ENCODE data around the gene PSMD10.

PSMD10 gene, protein sequence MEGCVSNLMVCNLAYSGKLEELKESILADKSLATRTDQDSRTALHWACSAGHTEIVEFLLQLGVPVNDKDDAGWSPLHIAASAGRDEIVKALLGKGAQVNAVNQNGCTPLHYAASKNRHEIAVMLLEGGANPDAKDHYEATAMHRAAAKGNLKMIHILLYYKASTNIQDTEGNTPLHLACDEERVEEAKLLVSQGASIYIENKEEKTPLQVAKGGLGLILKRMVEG

DNA sequence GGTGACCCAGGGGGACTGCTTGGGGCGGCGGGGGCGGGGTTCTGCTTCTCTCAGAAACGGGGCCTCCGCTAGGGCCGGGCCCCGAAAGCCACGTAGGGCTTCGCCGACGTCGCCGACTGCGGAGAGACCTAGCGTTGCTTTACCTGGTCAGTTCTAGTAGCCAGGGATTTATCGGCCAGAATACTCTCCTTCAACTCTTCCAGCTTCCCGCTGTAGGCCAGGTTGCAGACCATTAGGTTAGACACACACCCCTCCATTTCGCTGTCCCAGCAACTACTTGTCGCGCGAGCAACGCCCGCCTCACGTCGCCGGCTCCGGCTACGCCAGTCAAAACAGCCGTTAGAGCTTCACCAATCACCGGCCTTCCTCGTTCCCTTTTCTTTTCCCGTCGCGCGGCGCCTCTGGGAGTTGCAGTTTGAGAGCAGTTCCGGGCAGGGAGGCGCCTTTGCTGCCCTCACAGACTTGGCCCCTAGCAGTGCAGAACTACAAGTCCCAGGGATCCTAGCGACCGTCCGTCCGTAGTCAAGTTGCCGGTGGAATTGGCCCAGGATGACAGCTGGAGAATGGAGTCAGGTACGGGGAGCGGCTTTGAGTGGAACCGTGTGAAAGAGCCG is at the start of gene PSMD10, which contains the start of gene ATG4A:
PSMD10 (minus strand) TSS at position 279 of the 614 bp plus-strand sequence; CDS start at position 257, 22 bp downstream.
ATG4A (plus strand) TSS at position 515 of the 614 bp plus-strand sequence; CDS start at position 564, 49 bp downstream.
- DNase-seq (ENCODE audit: low spot score in 2 of 2): peak; percentile 97
- Histone ChIP-seq H3K4me3 (peak within 1 kb of the TSS; percentile 69), H3K4me1 (peaks cover 8% of the 10 kb centered on the region), H3K9me3 (no peaks in the 10 kb centered on the region), H3K36me3 (replicated peaks) (peaks cover 19% of the 10 kb centered on the region), H3K27me3 (ENCODE audit: low read depth) (no peaks in the 10 kb centered on the region)
- in situ Hi-C loops (cut with MboI; ENCODE audit: low sequenced_read_pairs): no loop called here

DNA sequence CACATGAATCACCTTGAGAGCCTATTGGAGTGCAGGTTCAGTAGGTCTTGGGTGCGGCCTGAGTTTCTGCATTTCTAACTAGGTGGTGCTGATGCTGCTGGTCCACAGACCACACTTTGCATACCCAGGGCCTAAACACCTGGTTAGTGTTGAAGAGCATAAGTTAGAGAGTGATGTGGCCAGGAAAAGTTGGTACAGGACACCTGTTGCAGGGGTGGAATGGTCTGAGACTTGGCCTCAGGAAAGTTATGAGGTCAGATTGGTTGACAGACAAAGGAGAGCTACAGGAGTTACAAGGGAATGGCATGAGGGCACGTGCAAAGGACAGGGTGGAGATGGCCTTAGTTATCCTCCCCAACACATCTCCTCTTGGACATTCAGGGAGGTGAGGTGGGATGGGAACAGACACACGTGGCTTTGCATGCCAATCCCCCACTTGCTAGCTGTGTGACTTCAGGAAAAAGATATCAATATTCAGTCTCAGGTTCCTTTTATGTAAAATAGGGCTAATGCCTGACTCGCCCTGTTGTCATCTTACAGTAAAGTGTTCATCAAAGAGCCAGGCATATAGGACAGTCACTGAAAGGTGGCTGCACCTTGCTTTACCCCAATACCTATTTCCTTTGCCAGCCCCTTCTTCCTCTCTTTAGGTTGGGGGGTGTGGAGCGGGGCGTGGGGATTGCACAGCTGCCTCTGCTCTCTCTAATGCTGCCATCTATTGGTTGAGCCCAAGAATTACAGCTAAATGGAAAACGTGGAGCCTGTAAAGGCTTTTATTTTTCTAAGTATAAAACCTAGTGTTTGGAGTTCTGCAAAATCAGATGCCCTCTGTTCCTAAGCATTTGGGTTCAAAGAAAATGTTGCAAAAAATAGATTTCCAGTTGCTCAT is 47.7 kb upstream of the PSMD10 start:
- in situ Hi-C loops (cut with MboI; ENCODE audit: low sequenced_read_pairs): no loop called here
- Histone ChIP-seq H3K4me3 (no peak overlapping the region), H3K27me3 (ENCODE audit: low read depth) (no peaks in the 10 kb centered on the region), H3K4me1 (no peaks in the 10 kb centered on the region), H3K9me3 (no peaks in the 10 kb centered on the region), H3K36me3 (replicated peaks) (no peaks in the 10 kb centered on the region)
- DNase-seq (ENCODE audit: low spot score in 2 of 2): peak in 1 of 2 experiments; percentile 48

DNA sequence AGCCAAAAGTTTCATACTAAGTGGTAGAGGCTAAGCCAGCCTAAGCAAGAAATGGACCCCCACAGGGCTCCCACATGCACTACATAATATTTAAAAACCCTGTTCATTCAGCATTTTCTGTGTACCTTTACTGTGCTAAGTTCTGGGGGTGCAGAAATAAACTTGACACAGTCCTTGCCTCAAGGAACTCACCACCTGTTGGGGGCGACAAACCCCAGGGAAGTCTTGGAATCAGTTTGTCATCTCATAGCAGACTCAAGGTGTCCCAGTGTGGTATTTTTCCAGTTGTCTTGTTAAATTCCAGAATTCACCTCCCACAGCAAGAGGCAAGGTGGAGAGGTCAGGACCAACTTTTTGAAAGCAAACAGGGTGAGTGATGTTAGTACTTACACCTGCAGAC is 43.4 kb upstream of the PSMD10 start:
- Histone ChIP-seq H3K36me3 (replicated peaks) (no peaks in the 10 kb centered on the region), H3K9me3 (no peaks in the 10 kb centered on the region), H3K4me1 (peaks cover 2% of the 10 kb centered on the region; the same call in 1 of the 2 replicates), H3K4me3 (no peak overlapping the region), H3K27me3 (ENCODE audit: low read depth) (no peaks in the 10 kb centered on the region)
- DNase-seq (ENCODE audit: low spot score in 2 of 2): peak in 1 of 2 experiments; percentile 29
- in situ Hi-C loops (cut with MboI; ENCODE audit: low sequenced_read_pairs): no loop called here

DNA sequence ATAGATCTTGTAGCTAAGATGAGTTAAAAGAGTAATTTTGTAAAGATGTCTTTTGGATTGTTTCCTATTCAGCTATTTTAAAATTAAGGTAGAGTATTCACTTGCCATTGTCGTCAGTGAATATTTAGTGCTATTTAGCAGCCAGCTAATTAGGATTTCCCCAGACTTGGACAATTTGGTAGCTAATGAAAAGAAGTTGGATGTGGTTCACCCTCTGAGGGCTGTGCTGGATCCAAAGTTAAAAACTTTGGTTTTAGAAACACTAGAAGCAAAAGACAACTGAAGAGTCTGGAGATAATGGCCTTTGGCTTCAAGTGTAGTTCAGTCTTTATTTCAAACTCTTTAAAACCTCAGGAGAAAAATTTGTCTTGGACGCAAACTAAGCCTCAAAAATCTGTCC is 41.5 kb upstream of the PSMD10 start:
- DNase-seq (ENCODE audit: low spot score in 2 of 2): no peak
- Histone ChIP-seq H3K4me3 (no peak overlapping the region), H3K36me3 (replicated peaks) (no peaks in the 10 kb centered on the region), H3K9me3 (no peaks in the 10 kb centered on the region), H3K4me1 (peaks cover 2% of the 10 kb centered on the region; the same call in 1 of the 2 replicates), H3K27me3 (ENCODE audit: low read depth) (no peaks in the 10 kb centered on the region)
- in situ Hi-C loops (cut with MboI; ENCODE audit: low sequenced_read_pairs): no loop called here

DNA sequence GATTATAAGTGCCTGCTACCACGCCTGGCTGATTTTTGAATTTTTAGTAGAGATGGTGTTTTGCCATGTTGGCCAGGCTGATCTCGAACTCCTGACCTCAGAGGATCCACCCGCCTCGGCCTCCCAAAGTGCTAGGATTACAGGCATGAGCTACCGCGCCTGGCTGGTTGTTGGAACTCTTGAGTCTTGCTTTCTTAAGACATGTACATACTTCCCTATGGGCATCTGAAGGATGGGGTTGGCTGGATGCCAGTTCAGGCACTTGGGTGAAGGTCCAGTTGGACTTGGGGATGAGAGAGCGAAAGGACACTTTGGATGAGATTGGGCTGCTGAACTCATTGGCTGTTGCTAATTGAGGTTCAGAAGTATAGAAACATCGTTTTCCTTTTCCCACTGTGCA is 40.7 kb upstream of the PSMD10 start:
- in situ Hi-C loops (cut with MboI; ENCODE audit: low sequenced_read_pairs): no loop called here
- H3K27me3 ChIP-seq (ENCODE audit: low read depth): no peaks in the 10 kb centered on the region

DNA sequence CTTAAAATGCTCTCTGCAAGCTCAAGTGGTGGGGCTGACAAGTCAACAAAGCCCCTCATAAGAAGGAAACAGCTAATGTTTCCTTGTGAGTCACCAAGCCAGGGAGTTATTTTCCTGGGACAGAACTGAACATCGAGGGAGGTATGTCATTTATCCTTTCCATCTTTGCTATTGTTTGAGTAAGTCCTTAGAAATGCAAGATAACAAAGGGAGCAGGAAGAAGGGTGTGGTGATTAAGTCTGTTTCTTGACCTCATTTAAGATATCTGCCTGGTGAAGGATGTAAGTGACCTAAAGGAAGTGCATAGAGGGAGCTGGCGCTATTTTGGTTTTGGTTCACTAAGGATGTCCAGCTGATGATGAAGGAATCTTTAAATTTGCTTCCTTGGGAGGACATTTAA is 40.1 kb upstream of the PSMD10 start:
- no peaks in the 10 kb centered on the region for H3K36me3 ChIP-seq (replicated peaks)
- no peaks in the 10 kb centered on the region for H3K27me3 ChIP-seq (ENCODE audit: low read depth)
- no peaks in the 10 kb centered on the region for H3K9me3 ChIP-seq
- no peak for DNase-seq (ENCODE audit: low spot score in 2 of 2)
- H3K4me3 ChIP-seq: no peak overlapping the region
- H3K4me1 ChIP-seq: peaks cover 2% of the 10 kb centered on the region; the same call in 1 of the 2 replicates
- in situ Hi-C loops (cut with MboI; ENCODE audit: low sequenced_read_pairs): no loop called here

More for the DNA sequence above, 40.7 kb upstream of the PSMD10 start:
- Histone ChIP-seq H3K4me3 (no peak overlapping the region), H3K36me3 (replicated peaks) (no peaks in the 10 kb centered on the region), H3K9me3 (no peaks in the 10 kb centered on the region), H3K4me1 (peaks cover 2% of the 10 kb centered on the region; the same call in 1 of the 2 replicates)
- DNase-seq (ENCODE audit: low spot score in 2 of 2): no peak

DNA sequence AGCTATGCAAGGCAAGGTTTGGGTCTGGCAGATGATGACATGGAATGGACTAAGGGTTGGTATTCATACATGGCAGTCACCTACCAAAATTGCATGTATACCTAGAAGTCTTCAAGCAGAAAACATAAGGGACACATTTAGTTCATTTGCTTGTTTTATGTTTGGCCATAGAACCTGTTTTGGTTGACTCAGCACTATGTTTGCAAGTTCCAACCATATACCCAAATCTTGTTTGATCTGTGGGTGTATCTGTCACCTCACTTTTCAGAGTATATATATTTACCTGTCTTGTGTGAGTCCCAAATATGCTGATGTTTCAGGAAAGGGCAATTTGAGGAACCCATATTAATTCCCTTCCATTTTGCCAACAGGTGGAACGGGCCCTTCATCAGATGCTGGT is 39.5 kb upstream of the PSMD10 start:
- no peak overlapping the region for H3K4me3 ChIP-seq
- H3K27me3 ChIP-seq (ENCODE audit: low read depth): no peaks in the 10 kb centered on the region
- in situ Hi-C loops (cut with MboI; ENCODE audit: low sequenced_read_pairs): no loop called here
- no peaks in the 10 kb centered on the region for H3K9me3 ChIP-seq
- peaks cover 2% of the 10 kb centered on the region; the same call in 1 of the 2 replicates for H3K4me1 ChIP-seq
- H3K36me3 ChIP-seq (replicated peaks): no peaks in the 10 kb centered on the region
- no peak for DNase-seq (ENCODE audit: low spot score in 2 of 2)

DNA sequence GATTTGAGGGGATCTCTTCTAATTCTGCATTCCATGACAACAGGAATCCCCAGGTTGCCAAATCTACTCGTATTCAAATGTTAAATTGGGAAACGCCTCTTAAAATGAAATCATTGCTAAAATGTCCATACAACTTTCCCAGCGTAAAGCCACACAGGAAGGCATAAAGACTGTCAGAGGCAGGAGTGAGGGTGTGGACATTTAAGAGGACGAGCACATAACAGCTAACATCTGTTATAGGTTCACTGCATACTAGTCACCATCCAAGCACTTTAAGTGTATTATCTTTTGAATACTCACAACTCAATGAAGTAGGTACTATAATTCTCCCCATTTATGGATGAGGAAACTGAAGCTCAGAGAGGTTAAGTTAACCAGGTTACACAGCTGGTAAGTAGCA is 35.8 kb upstream of the PSMD10 start:
- in situ Hi-C loops (cut with MboI; ENCODE audit: low sequenced_read_pairs): no loop called here
- no peak for DNase-seq (ENCODE audit: low spot score in 2 of 2)
- H3K4me1 ChIP-seq: peaks cover 16% of the 10 kb centered on the region
- H3K36me3 ChIP-seq (replicated peaks): no peaks in the 10 kb centered on the region
- H3K9me3 ChIP-seq: no peaks in the 10 kb centered on the region
- H3K27me3 ChIP-seq (ENCODE audit: low read depth): no peaks in the 10 kb centered on the region
- no peak overlapping the region for H3K4me3 ChIP-seq

DNA sequence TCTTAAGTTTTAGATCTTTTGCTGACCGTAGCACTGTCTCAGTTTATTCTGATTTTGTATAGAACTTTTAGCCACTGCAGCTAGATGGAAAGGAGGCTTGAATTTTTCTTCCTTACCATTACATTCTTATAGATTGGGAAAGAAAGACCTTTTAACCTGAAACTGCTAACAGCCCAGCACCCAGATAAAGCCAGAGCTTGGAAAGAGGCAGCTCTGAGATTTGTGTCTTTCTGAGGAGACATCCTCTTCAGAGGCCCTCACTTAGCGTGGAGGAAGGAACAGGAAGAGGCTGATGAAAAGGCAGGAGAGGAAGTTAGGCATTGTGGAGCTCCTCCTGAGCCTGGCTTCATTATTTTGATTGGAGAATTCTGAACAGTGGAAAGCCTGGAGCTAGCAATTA is 35.3 kb upstream of the PSMD10 start:
- DNase-seq (ENCODE audit: low spot score in 2 of 2): no peak
- no peak overlapping the region for H3K4me3 ChIP-seq
- no peaks in the 10 kb centered on the region for H3K9me3 ChIP-seq
- H3K27me3 ChIP-seq (ENCODE audit: low read depth): no peaks in the 10 kb centered on the region
- H3K4me1 ChIP-seq: peaks cover 17% of the 10 kb centered on the region
- in situ Hi-C loops (cut with MboI; ENCODE audit: low sequenced_read_pairs): no loop called here
- H3K36me3 ChIP-seq (replicated peaks): no peaks in the 10 kb centered on the region

DNA sequence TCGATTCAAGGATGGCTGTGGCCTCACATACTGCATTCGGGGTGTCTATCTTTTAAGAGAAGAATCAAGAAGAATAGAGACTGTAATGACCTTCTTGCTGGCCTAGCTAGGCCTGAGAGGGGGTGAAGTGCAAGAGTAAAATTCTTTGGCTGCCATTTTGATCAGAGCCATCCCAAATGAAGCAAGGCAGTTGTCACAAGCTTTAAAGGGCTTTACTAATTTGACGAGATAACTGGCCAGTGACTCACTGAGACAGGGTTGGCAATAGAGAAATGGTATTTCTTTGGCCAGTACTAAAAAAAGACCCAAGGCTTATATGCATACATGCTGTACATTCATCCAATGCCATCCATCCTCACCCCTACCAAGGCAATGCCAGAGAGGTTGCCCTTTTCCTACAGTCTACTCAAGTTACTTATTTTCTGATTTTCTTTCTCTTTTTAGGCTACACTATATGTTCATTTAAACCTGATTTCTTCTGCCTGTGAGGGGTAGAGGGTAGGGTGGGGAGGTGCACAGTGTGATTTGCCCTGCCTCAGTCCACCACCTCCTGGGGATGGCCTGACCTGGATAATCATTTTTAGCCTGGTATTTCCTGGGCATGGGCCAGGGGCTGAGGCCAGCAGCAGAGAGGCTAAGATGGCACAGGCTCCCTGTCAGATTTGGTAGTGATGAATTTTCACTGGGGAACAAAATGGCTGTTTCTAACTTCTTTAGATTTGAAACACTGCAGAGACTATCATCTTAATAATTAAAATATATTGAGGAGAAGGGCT is 32.4 kb upstream of the PSMD10 start:
- DNase-seq (ENCODE audit: low spot score in 2 of 2): no peak
- H3K4me3 ChIP-seq: no peak overlapping the region
- no peaks in the 10 kb centered on the region for H3K9me3 ChIP-seq
- no peaks in the 10 kb centered on the region for H3K36me3 ChIP-seq (replicated peaks)
- H3K27me3 ChIP-seq (ENCODE audit: low read depth): no peaks in the 10 kb centered on the region
- in situ Hi-C loops (cut with MboI; ENCODE audit: low sequenced_read_pairs): no loop called here
- H3K4me1 ChIP-seq: peaks cover 15% of the 10 kb centered on the region

DNA sequence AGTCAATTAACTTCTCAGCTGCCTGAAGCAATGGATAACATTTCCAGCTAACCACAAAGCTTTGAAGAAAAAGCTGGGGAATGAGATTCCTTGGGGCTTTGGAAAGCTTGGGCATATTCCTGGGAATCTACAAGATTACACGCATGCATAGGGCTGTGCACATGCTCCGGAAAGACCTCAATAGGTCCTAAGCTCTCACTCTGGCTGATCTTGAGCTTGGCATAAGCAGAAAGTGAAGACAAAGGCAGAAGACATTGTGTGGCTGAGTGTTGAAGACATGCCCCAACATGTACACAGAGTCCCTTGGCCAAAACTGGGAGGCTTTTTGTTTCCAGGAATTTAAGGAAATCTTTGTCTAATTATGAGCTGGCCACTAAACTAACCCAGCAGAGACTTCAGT is 31.4 kb upstream of the PSMD10 start:
- no peaks in the 10 kb centered on the region for H3K36me3 ChIP-seq (replicated peaks)
- peaks cover 15% of the 10 kb centered on the region for H3K4me1 ChIP-seq
- H3K27me3 ChIP-seq (ENCODE audit: low read depth): no peaks in the 10 kb centered on the region
- no peaks in the 10 kb centered on the region for H3K9me3 ChIP-seq
- no peak overlapping the region for H3K4me3 ChIP-seq
- peak; percentile 68 to 82 for DNase-seq (ENCODE audit: low spot score in 2 of 2)
- in situ Hi-C loops (cut with MboI; ENCODE audit: low sequenced_read_pairs): no loop called here

DNA sequence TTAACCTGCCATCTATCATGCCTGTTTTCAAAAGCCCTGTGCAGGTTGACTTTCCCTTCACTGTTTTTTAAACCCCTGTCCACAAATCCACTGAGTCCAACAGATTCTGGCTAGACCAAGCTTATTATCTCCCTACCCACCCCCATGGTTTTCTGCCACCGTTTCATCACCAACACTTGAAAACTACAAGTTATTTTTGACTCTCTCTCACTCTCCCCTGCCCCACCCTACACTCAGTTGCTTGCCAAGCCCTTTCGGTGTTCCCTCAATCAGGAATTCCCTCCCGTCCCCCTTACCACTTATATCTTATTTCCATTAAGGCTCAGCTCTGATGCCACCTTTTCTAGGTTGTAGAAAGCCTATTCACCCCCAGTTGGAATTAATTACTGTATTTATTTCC is 29.9 kb upstream of the PSMD10 start:
- no peaks in the 10 kb centered on the region for H3K9me3 ChIP-seq
- H3K27me3 ChIP-seq (ENCODE audit: low read depth): no peaks in the 10 kb centered on the region
- no peak for DNase-seq (ENCODE audit: low spot score in 2 of 2)
- no peaks in the 10 kb centered on the region for H3K36me3 ChIP-seq (replicated peaks)
- peaks cover 15% of the 10 kb centered on the region for H3K4me1 ChIP-seq
- no peak overlapping the region for H3K4me3 ChIP-seq
- in situ Hi-C loops (cut with MboI; ENCODE audit: low sequenced_read_pairs): no loop called here

DNA sequence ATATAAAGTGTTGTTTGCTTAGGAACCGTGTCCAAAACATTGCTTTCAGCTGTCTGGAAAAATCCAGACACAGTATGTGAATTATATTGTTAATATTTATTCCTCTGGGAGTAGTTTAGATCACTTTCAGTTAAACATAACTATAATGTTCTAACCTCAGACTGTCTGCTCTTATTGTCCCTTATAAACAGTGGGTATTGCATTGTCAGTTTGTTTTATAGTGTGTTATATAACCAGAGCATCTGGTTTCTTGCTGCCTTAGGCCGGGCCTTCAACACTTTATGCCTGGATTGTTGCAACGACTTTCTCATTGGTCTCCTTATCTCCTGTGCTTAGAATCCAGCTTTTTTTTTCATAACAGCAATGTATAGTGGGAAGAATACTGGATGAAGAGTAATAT is 26.6 kb upstream of the PSMD10 start:
- Histone ChIP-seq H3K4me1 (peaks cover 10% of the 10 kb centered on the region), H3K27me3 (ENCODE audit: low read depth) (no peaks in the 10 kb centered on the region), H3K4me3 (no peak overlapping the region), H3K36me3 (replicated peaks) (no peaks in the 10 kb centered on the region), H3K9me3 (no peaks in the 10 kb centered on the region)
- in situ Hi-C loops (cut with MboI; ENCODE audit: low sequenced_read_pairs): no loop called here
- no peak for DNase-seq (ENCODE audit: low spot score in 2 of 2)
